Activated T-helper 1 cell treated with anti-CD3 and anti-CD28 coated beads, Interleukin-12 subunit alpha, Interleukin-12 subunit beta, Interleukin-2, Interleukin-4 antibody, amounts not matched to agents 30 ng/mL and 10 ng/mL and 1 ng/mL, durations not matched to agents 14 hours and 24 hours and 36 hours (primary cell): ENCODE results near the gene L3MBTL3. TPM values are rescaled to one million over a fixed set of nuclear protein-coding genes. Genes with fewer than 3 reads are reported as not detected.
"Not testable (repeated sequence)": the region's sequence is repeated elsewhere in the genome, so short reads cannot be mapped to it uniquely, and the experiment has no call there.

Source experiments
- DNase-seq: peaks from one replicate; pipeline ENCODE4 v3.0.0; 2021; ENCODE audit warnings: low spot score
- H3K27ac Mint-ChIP-seq: one replicate; pipeline ENCODE4 v1.8.0; 2021; ENCODE audit warnings: mild to moderate bottlenecking, mixed read lengths
- H3K27me3 Mint-ChIP-seq: one replicate; pipeline ENCODE4 v1.8.0; 2022; ENCODE audit warnings: mild to moderate bottlenecking, moderate library complexity, mixed read lengths; ENCODE audit not compliant: insufficient read depth
- H3K36me3 Mint-ChIP-seq: one replicate; pipeline ENCODE4 v1.8.0; 2021; ENCODE audit warnings: low read depth, mixed read lengths
- H3K4me1 Mint-ChIP-seq: one replicate; pipeline ENCODE4 v1.8.0; 2021; ENCODE audit warnings: low read depth, mixed read lengths
- H3K4me3 Mint-ChIP-seq: one replicate; pipeline ENCODE4 v1.8.0; 2021; ENCODE audit warnings: mild to moderate bottlenecking, moderate library complexity, mixed read lengths
- H3K9me3 Mint-ChIP-seq: one replicate; pipeline ENCODE4 v1.8.0; 2021; ENCODE audit warnings: mixed read lengths
- intact Hi-C: fragments of 100-400 bp; cut with micrococcal nuclease; formaldehyde crosslinking; loops from one replicate; pipeline ENCODE4 v1.15.1; 2024
- total RNA-seq: library from RNA; stranded (reverse); gene quantifications from 2 replicates; pipeline ENCODE4 v1.2.3, GENCODE V29; 2022

The L3MBTL3 gene
- total RNA-seq, 1 donor from 2014 or later, result 5.2 TPM

DNA sequence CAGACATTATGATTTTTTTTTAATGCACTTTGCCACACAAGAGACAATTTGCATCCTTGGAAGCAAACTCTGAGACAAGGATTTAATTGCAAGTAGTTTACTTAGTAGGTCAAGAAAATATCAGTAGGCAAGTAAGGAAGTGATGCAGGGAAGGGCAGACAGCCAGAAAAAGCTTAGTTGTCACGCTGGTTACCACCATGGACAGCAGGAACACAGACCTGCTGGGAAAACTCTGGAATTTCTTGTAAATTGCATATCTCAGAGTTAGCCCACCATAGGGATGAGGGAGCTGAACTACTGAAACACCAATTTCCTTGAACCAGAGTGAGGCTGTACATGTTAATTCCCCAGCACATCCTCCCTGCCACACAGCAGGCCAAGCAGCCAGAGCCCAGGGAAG is 92.7 kb downstream of the L3MBTL3 start:
- Mint-ChIP-seq H3K4me3 (no peak overlapping the region), H3K9me3 (peaks cover 10% of the 10 kb centered on the region), H3K27me3 (peaks cover 2% of the 10 kb centered on the region), H3K36me3 (peaks cover 15% of the 10 kb centered on the region), H3K4me1 (no peaks in the 10 kb centered on the region), H3K27ac (no peak overlapping the region)
- intact Hi-C loops, result no loop called here
- no peak for DNase-seq

DNA sequence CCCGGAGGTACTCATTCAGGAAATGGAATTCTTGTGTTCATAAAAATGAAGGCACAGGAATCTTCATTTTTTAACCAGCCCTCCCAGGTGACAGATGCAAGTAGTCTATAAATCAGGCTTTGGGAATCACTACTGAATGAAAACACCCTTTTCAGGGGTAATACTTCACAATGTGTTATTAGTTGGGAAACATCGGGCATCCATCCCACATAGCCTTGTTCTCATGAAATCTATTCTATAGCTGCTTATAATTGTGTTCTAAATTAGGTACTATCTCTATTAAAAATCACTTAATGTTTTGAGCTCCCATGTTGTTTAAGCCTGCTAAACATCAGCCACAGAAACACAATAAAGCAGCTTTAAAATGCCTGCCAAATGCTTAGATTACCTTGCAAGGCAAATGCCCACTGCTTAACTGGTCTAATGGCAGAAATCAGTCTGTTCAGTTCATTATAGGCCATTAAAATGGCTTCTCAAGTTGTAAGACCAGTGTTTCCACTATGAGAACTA is 94.9 kb downstream of the L3MBTL3 start:
- no peak overlapping the region for H3K4me3 Mint-ChIP-seq
- intact Hi-C loops, result no loop called here
- peaks cover 17% of the 10 kb centered on the region for H3K9me3 Mint-ChIP-seq
- no peak overlapping the region for H3K27ac Mint-ChIP-seq
- DNase-seq, result no peak
- no peaks in the 10 kb centered on the region for H3K4me1 Mint-ChIP-seq
- peaks cover 2% of the 10 kb centered on the region for H3K27me3 Mint-ChIP-seq
- peaks cover 16% of the 10 kb centered on the region for H3K36me3 Mint-ChIP-seq

DNA sequence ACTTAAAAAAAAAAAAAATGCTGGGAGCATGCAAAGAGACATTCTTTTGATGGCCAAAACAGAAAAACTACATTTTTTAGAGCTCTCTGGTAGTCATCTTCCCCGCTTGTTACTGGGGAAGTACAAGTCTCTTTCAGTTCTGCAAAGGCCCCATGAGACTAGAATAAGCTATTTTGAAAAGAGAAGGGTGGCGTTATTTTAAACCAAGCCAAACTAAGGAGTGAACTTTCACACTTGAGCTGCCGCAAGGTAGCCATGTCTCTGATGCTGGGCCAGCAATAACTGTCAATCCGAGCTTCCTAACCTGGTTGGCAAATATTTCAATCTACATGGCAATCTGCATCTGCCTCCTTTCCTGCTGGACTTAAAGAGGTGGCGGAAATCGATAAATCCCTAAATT is 96.7 kb downstream of the L3MBTL3 start:
- intact Hi-C loops, result no loop called here
- Mint-ChIP-seq H3K27ac (no peak overlapping the region), H3K9me3 (peaks cover 14% of the 10 kb centered on the region), H3K36me3 (peaks cover 16% of the 10 kb centered on the region), H3K4me1 (peaks cover under 1% of the 10 kb centered on the region), H3K27me3 (peaks cover under 1% of the 10 kb centered on the region), H3K4me3 (no peak overlapping the region)
- no peak for DNase-seq

DNA sequence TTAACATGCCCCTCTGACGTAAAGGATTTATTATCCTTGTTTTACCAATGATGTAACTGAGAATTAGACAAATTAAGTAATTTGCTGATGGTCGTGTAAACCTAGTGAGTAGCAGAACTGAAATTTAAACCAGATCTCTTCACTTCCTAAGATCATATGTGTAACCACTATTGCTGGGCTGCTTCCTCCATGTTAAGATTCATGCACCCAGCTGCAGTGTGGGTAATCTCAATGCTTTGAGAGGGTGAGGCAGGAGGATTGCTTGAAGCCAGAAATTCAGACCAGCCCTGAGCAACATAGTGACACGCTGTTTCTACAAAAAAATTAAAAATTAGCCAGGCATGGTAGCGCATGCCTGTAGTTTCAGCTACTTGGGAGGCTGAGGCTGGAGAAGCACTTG is 97.9 kb downstream of the L3MBTL3 start:
- DNase-seq, result no peak
- intact Hi-C loops, result no loop called here
- H3K4me1 Mint-ChIP-seq, result peaks cover 10% of the 10 kb centered on the region
- peaks cover 9% of the 10 kb centered on the region for H3K9me3 Mint-ChIP-seq
- H3K4me3 Mint-ChIP-seq, result no peak overlapping the region
- H3K27ac Mint-ChIP-seq, result no peak overlapping the region
- peaks cover 12% of the 10 kb centered on the region for H3K36me3 Mint-ChIP-seq
- H3K27me3 Mint-ChIP-seq, result no peaks in the 10 kb centered on the region

GRCh38 chr6:130117187-130117701 is 98.9 kb downstream of the L3MBTL3 start:
- DNase-seq, H3K9me3 Mint-ChIP-seq, intact Hi-C loops, H3K27ac Mint-ChIP-seq, H3K27me3 Mint-ChIP-seq, H3K4me3 Mint-ChIP-seq: not testable (repeated sequence)
- H3K36me3 Mint-ChIP-seq, result peaks cover 12% of the 10 kb centered on the region
- peaks cover 11% of the 10 kb centered on the region for H3K4me1 Mint-ChIP-seq

DNA sequence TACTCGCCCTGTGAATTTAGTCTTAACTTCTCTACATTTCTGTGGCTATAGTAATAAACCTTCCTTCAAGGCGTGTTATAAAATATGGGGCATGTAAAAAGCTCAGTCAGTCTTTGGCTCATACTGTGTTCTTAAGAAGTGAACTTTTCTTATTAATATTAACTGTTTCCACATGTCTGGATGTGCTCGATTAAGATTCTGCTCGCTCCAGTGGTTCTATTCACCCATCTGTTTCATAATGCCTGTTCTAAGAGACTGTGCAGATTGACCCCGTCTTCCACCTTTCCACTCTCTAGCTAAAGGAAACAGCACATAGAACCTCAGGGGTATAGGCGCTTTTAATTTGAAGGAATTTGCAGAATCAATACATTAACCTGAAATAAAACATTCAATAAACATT is 99.9 kb downstream of the L3MBTL3 start:
- Mint-ChIP-seq H3K9me3 (peaks cover 9% of the 10 kb centered on the region), H3K4me1 (peaks cover 11% of the 10 kb centered on the region), H3K36me3 (peaks cover 12% of the 10 kb centered on the region), H3K27me3 (no peaks in the 10 kb centered on the region), H3K27ac (no peak overlapping the region), H3K4me3 (no peak overlapping the region)
- DNase-seq, result no peak
- intact Hi-C loops, result no loop called here

DNA sequence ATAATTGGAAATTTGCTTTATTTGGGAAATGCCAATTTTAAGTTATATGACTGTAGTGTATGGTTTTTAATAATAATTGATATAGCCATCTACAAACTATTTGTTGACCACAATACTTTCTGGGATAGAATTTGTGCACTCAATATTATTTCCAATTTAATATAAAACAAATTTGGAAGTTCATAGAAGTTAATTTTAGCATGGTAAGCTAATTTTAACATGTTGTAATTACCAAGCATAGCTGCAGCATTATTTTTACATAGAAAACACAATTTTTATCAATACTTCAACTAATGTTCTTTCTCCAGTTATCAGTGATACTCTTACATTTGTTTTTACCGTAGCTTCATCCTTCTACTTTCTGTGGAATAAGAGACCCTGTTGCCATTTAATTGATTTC is 100.8 kb downstream of the L3MBTL3 start:
- peaks cover 11% of the 10 kb centered on the region for H3K4me1 Mint-ChIP-seq
- intact Hi-C loops, result no loop called here
- no peak overlapping the region for H3K4me3 Mint-ChIP-seq
- DNase-seq, result no peak
- H3K9me3 Mint-ChIP-seq, result peaks cover 9% of the 10 kb centered on the region
- H3K27ac Mint-ChIP-seq, result no peak overlapping the region
- no peaks in the 10 kb centered on the region for H3K27me3 Mint-ChIP-seq
- H3K36me3 Mint-ChIP-seq, result peaks cover 14% of the 10 kb centered on the region

GRCh38 chr6:130120731-130121130 is 102.3 kb downstream of the L3MBTL3 start:
- Mint-ChIP-seq H3K27ac (no peak overlapping the region), H3K4me1 (peaks cover 11% of the 10 kb centered on the region), H3K27me3 (no peaks in the 10 kb centered on the region), H3K9me3 (peaks cover 9% of the 10 kb centered on the region), H3K36me3 (peaks cover 14% of the 10 kb centered on the region), H3K4me3 (no peak overlapping the region)
- no peak for DNase-seq
- intact Hi-C loops, result no loop called here

DNA sequence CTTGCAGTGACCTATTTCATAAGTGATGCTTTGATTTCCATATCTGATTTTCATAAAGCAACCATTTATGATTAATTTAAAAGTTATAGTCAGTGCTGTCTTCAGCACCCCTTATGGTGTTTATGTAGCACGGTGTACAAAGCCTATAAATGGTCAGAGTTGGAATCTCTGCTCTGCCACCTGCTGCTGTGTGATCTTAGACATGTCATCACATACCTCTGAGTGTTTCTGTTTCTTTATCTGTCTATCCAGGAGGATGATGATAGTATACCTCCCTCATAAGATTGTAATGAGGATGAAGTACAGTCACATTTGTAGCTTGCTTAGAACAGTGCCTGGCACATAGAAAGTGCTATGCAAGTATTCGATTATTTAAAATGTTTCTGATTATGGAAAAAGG is 103.9 kb downstream of the L3MBTL3 start:
- Mint-ChIP-seq H3K27me3 (no peaks in the 10 kb centered on the region), H3K27ac (no peak overlapping the region), H3K4me3 (no peak overlapping the region), H3K9me3 (peaks cover 4% of the 10 kb centered on the region), H3K36me3 (peaks cover 11% of the 10 kb centered on the region), H3K4me1 (peaks cover 18% of the 10 kb centered on the region)
- DNase-seq, result no peak
- intact Hi-C loops, result no loop called here

- no peaks in the 10 kb centered on the region for H3K27me3 Mint-ChIP-seq
- H3K27ac Mint-ChIP-seq, result no peak overlapping the region
- H3K36me3 Mint-ChIP-seq, result peaks cover 8% of the 10 kb centered on the region
- no peaks in the 10 kb centered on the region for H3K9me3 Mint-ChIP-seq
- H3K4me3 Mint-ChIP-seq, result no peak overlapping the region
- intact Hi-C loops, result no loop called here
- DNase-seq, result no peak
- H3K4me1 Mint-ChIP-seq, result peaks cover 48% of the 10 kb centered on the region
These were observed 108.8 kb downstream of the L3MBTL3 start for GRCh38 chr6:130127195-130127594.

- no peaks in the 10 kb centered on the region for H3K9me3 Mint-ChIP-seq
- H3K27ac Mint-ChIP-seq, result no peak overlapping the region
- H3K27me3 Mint-ChIP-seq, result no peaks in the 10 kb centered on the region
- DNase-seq, result no peak
- H3K36me3 Mint-ChIP-seq, result peaks cover 8% of the 10 kb centered on the region
- H3K4me1 Mint-ChIP-seq, result peaks cover 59% of the 10 kb centered on the region
- intact Hi-C loops, result no loop called here
- H3K4me3 Mint-ChIP-seq, result no peak overlapping the region
These were observed 109.9 kb downstream of the L3MBTL3 start for GRCh38 chr6:130128326-130128725.

GRCh38 chr6:130129762-130130246 is 111.4 kb downstream of the L3MBTL3 start:
- Mint-ChIP-seq H3K27ac (no peak overlapping the region), H3K27me3 (no peaks in the 10 kb centered on the region), H3K36me3 (peaks cover 5% of the 10 kb centered on the region), H3K9me3 (no peaks in the 10 kb centered on the region), H3K4me1 (peaks cover 74% of the 10 kb centered on the region), H3K4me3 (no peak overlapping the region)
- DNase-seq, result no peak
- intact Hi-C loops, result loop anchor here (5.0 to 10.0 kb wide), 6 partner anchors 152 to 1495 kb away; partner anchors contain the start of genes EPB41L2 and MED23

DNA sequence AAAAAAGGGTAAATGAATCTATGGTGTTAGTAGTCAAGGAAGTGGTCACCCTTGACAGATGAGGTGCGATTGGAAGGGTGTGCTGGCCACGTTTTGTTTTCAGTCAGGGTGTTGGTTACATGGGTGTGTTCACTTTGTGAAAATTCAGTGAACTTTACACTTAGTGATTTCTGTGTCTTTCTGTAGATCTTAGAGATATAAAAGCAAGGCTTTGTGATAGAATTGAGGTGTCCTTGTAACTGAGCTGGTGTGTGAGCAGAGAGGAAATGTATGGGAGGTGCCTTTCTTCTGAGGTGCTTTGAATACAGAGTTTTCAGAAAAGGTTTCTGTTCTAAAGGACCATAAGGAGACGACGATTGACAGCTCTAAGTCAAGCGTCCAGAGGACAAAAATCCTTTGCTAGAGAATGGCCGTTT is 113.9 kb downstream of the L3MBTL3 start:
- DNase-seq, result peak; percentile 72
- Mint-ChIP-seq H3K27me3 (no peaks in the 10 kb centered on the region), H3K9me3 (peaks cover under 1% of the 10 kb centered on the region), H3K4me3 (peak overlapping the region; percentile 36), H3K4me1 (peaks cover 83% of the 10 kb centered on the region), H3K27ac (peak overlapping the region; percentile 84), H3K36me3 (peaks cover 13% of the 10 kb centered on the region)
- intact Hi-C loops, result loop anchor here (1.0 to 10.0 kb wide), 16 partner anchors 51 to 1493 kb away; partner anchors contain the start of genes EPB41L2, L3MBTL3 and MED23
